H7 (cell line): Measurements from ENCODE around the gene CEP78. TPM values are rescaled to one million over a fixed set of nuclear protein-coding genes. Genes with fewer than 3 reads are reported as not detected.
"Not testable (repeated sequence)": the region's sequence is repeated elsewhere in the genome, so short reads cannot be mapped to it uniquely, and the experiment has no call there.

Experiments
- DNase-seq: peaks from one replicate; pipeline ENCODE4 v3.0.0; 2012
- H3K27me3 ChIP-seq: 2 replicates; pipeline ENCODE4 v1.6.0; 2011; ENCODE audit warnings: mild to moderate bottlenecking, low read length; ENCODE audit not compliant: control insufficient read depth, insufficient read depth
- H3K36me3 ChIP-seq: replicated peaks from 2 replicates; pipeline ENCODE4 v1.5.1; 2011; ENCODE audit warnings: low read length; ENCODE audit not compliant: control insufficient read depth, insufficient read depth
- H3K4me3 ChIP-seq: 2 replicates; pipeline ENCODE4 v1.5.1; 2011; ENCODE audit warnings: low read depth, mild to moderate bottlenecking, control low read depth, low read length, moderate library complexity; ENCODE audit not compliant: insufficient read depth
- total RNA-seq: library from RNA; depleted of rRNA; stranded (reverse); fragments of >200 nt; shearing (Covaris generic); gene quantifications from 2 replicates; pipeline ENCODE4 v1.2.3, GENCODE V29; 2014

Gene CEP78
- total RNA-seq, 1 experiment from 2014 or later = 31.0 TPM

DNA sequence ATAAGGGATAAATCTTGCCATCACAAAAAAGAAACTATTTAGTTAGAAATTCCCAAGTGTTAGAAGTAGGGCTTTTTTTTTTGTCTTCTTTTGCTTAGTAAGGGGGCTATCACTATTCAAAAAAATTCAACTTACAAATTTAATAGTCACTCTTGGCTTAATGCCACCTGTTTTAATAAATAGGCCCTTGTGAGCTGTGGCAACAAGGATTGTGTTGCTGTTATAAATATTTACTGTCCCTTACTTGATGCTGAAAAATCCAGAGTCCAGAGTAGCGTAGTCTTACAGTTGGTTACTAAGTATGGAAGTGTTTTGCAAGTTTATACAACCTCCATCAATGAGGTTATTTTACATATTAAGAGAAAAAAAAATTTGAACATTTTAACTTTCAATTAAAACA, 21.4 kb upstream of the CEP78 start:
- Histone ChIP-seq H3K36me3 (no peaks in the 10 kb centered on the region), H3K27me3 (no peaks in the 10 kb centered on the region), H3K4me3 (no peak overlapping the region)
- DNase-seq = no peak

- H3K27me3 ChIP-seq = no peaks in the 10 kb centered on the region
- DNase-seq = no peak
- H3K36me3 ChIP-seq = no peaks in the 10 kb centered on the region
- H3K4me3 ChIP-seq = no peak overlapping the region
Observed at GRCh38 chr9:78215706-78216105, 20.2 kb upstream of the CEP78 start.

DNA sequence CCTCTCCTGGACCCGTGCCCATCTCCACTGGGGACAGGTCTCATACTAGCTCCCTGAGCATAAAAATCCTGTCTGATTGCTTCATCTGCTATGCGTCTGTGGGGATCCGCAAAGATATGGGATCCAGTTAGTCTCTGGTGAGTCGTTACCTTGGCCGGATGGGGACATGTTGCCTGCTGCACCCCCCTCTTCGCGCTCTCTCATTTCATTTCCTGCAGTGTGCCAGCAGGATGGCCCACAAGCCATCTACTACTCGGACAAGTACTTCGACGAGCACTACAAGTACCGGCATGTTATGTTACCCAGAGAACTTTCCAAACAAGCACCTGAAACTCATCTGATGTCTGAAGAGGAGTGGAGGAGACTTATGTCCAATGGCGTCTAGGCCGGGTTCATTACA, 17.0 kb upstream of the CEP78 start:
- H3K4me3 ChIP-seq = no peak overlapping the region

DNA sequence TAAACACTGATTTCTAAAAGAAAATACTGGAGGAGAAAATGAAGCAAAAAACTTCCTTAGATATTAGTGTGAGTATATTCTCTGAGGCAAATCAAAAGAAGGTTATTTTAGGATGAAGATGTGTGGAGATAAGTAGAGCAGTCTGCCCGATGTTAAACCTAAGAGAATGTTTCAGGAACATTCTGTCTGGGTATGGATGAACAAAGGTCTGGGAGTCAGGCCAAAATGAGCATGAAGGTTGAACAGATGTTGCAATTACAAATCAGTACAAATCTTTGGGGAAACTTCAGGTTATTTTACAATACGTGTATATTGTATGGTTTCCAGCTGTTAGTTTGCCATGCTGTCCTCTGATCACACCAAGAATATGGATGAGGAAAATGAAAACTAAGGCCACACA, 14.4 kb upstream of the CEP78 start:
- Histone ChIP-seq H3K4me3 (no peak overlapping the region), H3K27me3 (no peaks in the 10 kb centered on the region), H3K36me3 (no peaks in the 10 kb centered on the region)
- DNase-seq = no peak

More for the DNA sequence above, 17.0 kb upstream of the CEP78 start:
- H3K36me3 ChIP-seq = no peaks in the 10 kb centered on the region
- no peaks in the 10 kb centered on the region for H3K27me3 ChIP-seq
- no peak for DNase-seq

DNA sequence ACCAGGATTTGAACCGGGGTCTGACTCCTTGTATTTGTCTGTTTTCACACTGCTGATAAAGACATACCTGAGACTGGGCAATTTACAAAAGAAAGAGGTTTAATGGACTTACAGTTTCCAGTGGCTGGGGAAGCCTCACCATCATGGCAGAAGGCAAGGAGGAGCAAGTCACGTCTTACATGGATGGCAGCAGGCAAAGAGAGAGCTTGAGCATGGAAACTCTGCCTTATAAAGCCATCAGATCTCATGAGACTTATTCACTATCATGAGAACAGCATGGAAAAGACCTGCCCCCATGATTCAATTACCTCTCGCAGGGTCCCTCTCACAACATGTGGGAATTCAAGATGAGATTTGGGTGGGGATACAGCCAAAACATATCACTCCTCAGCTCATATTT, 14.0 kb upstream of the CEP78 start:
- H3K4me3 ChIP-seq, DNase-seq, H3K36me3 ChIP-seq, H3K27me3 ChIP-seq: not testable (repeated sequence)

- H3K27me3 ChIP-seq = no peaks in the 10 kb centered on the region
- no peaks in the 10 kb centered on the region for H3K36me3 ChIP-seq
- DNase-seq = no peak
- H3K4me3 ChIP-seq = no peak overlapping the region
Observed at GRCh38 chr9:78230761-78231160, 5.1 kb upstream of the CEP78 start.

DNA sequence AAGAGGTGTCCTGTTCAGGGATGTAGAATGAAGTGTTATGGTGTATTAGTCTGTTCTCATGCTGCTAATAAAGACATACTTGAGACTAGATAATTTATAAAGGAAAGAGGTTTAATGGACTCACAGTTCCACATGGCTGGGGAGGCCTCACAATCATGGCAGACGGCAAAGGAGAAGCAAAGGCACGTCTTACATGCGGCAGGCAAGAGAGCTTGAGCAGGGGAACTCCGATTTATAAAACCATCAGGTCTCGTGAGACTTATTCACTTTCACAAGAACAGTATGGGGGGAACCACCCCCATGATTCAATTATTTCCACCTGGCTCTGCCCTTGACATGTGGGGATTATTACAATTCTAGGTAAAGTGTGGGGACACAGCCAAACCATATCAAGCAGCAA, 3.4 kb upstream of the CEP78 start:
- not testable (repeated sequence) for H3K4me3 ChIP-seq, H3K27me3 ChIP-seq, H3K36me3 ChIP-seq, DNase-seq

- H3K4me3 ChIP-seq = peak overlapping the region; percentile 97; the same call in 1 of the 2 replicates
- no peaks in the 10 kb centered on the region for H3K27me3 ChIP-seq
- H3K36me3 ChIP-seq = no peaks in the 10 kb centered on the region
- DNase-seq = no peak
Observed at GRCh38 chr9:78234810-78235209, 1.1 kb upstream of the CEP78 start.

GRCh38 chr9:78235256-78235761, 566 bp upstream of the CEP78 start:
- Histone ChIP-seq H3K4me3 (peak overlapping the region; percentile 97), H3K36me3 (no peaks in the 10 kb centered on the region), H3K27me3 (no peaks in the 10 kb centered on the region)
- DNase-seq = peak; percentile 26

GRCh38 chr9:78236551-78236910, 656 bp downstream of the CEP78 start:
- H3K36me3 ChIP-seq = 0 out of 2 replicates have a peak, but pooled peaks cover 1% of the 10 kb centered on the region
- peak overlapping the region; percentile 97 for H3K4me3 ChIP-seq
- no peak for DNase-seq
- no peaks in the 10 kb centered on the region for H3K27me3 ChIP-seq

- Histone ChIP-seq H3K27me3 (no peaks in the 10 kb centered on the region), H3K4me3 (no peak overlapping the region), H3K36me3 (0 out of 2 replicates have a peak, but pooled peaks cover 2% of the 10 kb centered on the region)
- no peak for DNase-seq
Observed at GRCh38 chr9:78238046-78239038, 2.5 kb downstream of the CEP78 start.

- peak; percentile 63 for DNase-seq
- peaks cover 2% of the 10 kb centered on the region; the same call in 1 of the 2 replicates for H3K36me3 ChIP-seq
- no peaks in the 10 kb centered on the region for H3K27me3 ChIP-seq
- no peak overlapping the region for H3K4me3 ChIP-seq
Observed at GRCh38 chr9:78239506-78239905, 3.6 kb downstream of the CEP78 start.

DNA sequence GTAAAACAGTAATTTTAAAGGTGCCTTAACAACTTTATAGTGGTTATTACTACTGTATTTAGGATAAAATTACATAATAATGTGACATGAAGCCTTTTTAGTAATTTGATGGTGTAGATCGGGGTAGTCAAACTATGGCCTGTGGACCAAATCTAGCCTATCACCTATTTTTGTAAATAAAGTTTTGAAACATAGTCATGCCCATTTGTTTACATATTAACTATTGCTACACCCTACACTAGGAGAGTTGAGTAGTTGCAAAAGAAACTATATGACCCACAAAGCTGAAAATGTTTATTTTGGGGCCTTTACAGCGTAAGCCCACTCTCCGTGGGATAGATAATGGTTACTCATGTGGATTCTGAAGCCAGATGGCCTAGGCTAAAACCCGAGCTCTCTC, 6.2 kb downstream of the CEP78 start:
- H3K4me3 ChIP-seq = no peak overlapping the region
- peaks cover 2% of the 10 kb centered on the region; the same call in 1 of the 2 replicates for H3K36me3 ChIP-seq
- no peak for DNase-seq

GRCh38 chr9:78243130-78243529, 7.3 kb downstream of the CEP78 start:
- DNase-seq = no peak
- H3K36me3 ChIP-seq = peaks cover 2% of the 10 kb centered on the region

More for the DNA sequence above, 6.2 kb downstream of the CEP78 start:
- no peaks in the 10 kb centered on the region for H3K27me3 ChIP-seq

GRCh38 chr9:78245401-78245800, 9.5 kb downstream of the CEP78 start:
- no peaks in the 10 kb centered on the region for H3K27me3 ChIP-seq
- H3K36me3 ChIP-seq = peaks cover 2% of the 10 kb centered on the region
- DNase-seq = no peak
- H3K4me3 ChIP-seq = no peak overlapping the region

More at GRCh38 chr9:78243130-78243529, 7.3 kb downstream of the CEP78 start:
- H3K27me3 ChIP-seq = no peaks in the 10 kb centered on the region
- H3K4me3 ChIP-seq = no peak overlapping the region
